BLaER1 treated with 17β-estradiol and CSF1 and Interleukin-3, amounts not matched to agents 10 nM and 100 nM (cell line): ENCODE measurements around the gene ZHX3.
"Not testable (repeated sequence)": the region's sequence is repeated elsewhere in the genome, so short reads cannot be mapped to it uniquely, and the experiment has no call there.

Experiments
- H3K27ac ChIP-seq, 11 experiments: shearing (Covaris generic); formaldehyde crosslinking; 2 replicates each; pipeline ENCODE4 v1.8.1; 2022
- H3K27me3 ChIP-seq, 11 experiments: shearing (Covaris generic); formaldehyde crosslinking; 2 replicates each; pipeline ENCODE4 v1.8.1; 2022
- H3K36me3 ChIP-seq, 11 experiments: shearing (Covaris generic); formaldehyde crosslinking; 2 replicates each; pipeline ENCODE4 v1.8.1; 2022
- H3K4me1 ChIP-seq, 10 experiments: shearing (Covaris generic); formaldehyde crosslinking; 2 replicates each; pipeline ENCODE4 v1.8.1; 2022
- H3K4me2 ChIP-seq, 11 experiments: shearing (Covaris generic); formaldehyde crosslinking; 2 replicates each; pipeline ENCODE4 v1.8.1; 2022
- H3K4me3 ChIP-seq, 10 experiments: shearing (Covaris generic); formaldehyde crosslinking; 2 replicates each; pipeline ENCODE4 v1.8.1; 2022
- H3K9ac ChIP-seq, 11 experiments: shearing (Covaris generic); formaldehyde crosslinking; 2 replicates each; pipeline ENCODE4 v1.8.1; 2022
- H3K9me3 ChIP-seq, 11 experiments: shearing (Covaris generic); formaldehyde crosslinking; replicated peaks in 1 of 11; 2 replicates each; pipeline ENCODE4 v1.8.1; 2022
- H4K20me1 ChIP-seq, 11 experiments: shearing (Covaris generic); formaldehyde crosslinking; 2 replicates each; pipeline ENCODE4 v1.8.1; 2022
- Cebpa-rat ChIP-seq, 11 experiments: shearing (Covaris generic); IDR thresholded peaks; 2 replicates each; pipeline ENCODE4 v1.8.1; 2022

Gene ZHX3

DNA sequence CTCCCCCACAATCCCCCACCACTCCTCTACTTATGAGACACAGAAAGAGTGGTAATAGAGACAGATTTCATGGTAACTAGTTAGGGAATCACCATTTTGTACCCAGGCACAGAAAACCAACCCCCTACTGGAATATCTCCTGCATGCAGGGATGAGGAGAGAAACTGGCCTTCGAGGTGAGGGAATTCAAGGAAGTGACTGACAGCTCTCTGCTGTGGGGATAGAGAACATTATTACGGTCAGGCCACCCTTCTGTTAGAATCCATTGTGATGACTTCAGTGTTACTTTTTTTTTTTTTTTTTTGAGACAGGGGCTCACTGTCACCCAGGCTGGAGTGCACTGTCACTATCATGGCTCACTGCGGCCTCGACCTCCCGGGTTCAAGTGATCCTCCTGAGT lies 9.6 kb upstream of the ZHX3 start:
- Histone ChIP-seq H3K4me1 (peaks cover 9 to 26% (median 16%) of the 10 kb centered on the region in 10 experiments; a peak in 19 of 20 replicates), H3K36me3 (no peaks in the 10 kb centered on the region), H3K27ac (no peak overlapping the region), H3K4me2 (no peak overlapping the region), H3K9ac (no peak overlapping the region), H3K9me3 (no peaks in the 10 kb centered on the region), H3K27me3 (no peaks in the 10 kb centered on the region), H4K20me1 (no peaks in the 10 kb centered on the region), H3K4me3 (no peak overlapping the region)
- TF ChIP-seq Cebpa-rat (IDR thresholded peaks at IDR 0.05), result no peak

DNA sequence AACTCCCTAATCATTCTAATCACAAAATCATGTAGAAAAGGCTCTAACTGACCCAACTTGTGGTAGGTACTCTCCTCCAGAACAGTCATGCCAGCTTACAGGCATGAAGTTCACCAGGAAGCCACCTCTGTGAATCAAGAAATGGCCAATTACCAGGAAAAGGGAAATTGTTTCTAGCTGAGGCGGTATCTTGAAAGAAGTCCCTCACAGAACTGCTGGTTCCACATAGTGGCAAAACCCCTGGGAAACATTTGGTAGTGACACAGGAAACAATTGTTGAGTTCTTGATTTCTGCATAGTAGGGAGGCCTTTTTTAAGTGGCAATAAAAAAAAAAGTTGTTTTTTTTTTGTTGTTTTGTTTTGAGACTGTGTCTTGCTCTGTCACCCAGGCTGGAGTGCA lies 3.4 kb upstream of the ZHX3 start:
- Histone ChIP-seq H3K4me1 (peaks cover 22 to 28% (median 25%) of the 10 kb centered on the region in 10 experiments), H3K27me3 (no peaks in the 10 kb centered on the region), H4K20me1 (no peaks in the 10 kb centered on the region), H3K36me3 (no peaks in the 10 kb centered on the region), H3K4me3 (no peak overlapping the region), H3K27ac (peak overlapping the region in 5 of 11 experiments; percentile 26 to 41 (median 29); a peak in 7 of 22 replicates), H3K9ac (no peak overlapping the region), H3K4me2 (peak overlapping the region in 7 of 11 experiments; percentile 13 to 53 (median 33); a peak in 12 of 22 replicates), H3K9me3 (no peaks in the 10 kb centered on the region)
- TF ChIP-seq Cebpa-rat (IDR thresholded peaks at IDR 0.05), result no peak

DNA sequence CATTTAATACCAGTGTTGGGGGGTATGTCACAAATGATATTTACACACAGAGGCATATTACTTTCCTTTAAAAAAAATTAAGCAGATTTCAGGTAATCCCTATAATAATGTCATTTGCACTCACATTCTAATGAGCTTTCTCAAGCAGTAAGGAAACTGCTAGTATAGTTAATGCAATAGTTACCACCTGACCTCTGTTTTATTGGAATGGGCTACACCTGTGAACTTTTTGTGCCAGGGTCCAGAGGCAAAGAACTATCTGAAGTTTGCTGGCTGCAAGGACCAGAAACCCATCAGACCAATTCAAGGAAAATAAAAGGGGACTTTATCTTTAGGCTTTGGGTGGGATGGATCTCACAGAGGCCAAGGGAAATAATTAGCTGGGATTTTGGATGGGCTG lies 2.9 kb upstream of the ZHX3 start:
- H4K20me1 ChIP-seq, result no peaks in the 10 kb centered on the region
- H3K4me3 ChIP-seq, result no peak overlapping the region
- no peaks in the 10 kb centered on the region for H3K36me3 ChIP-seq
- peak overlapping the region in 6 of 11 experiments; percentile 13 to 53 (median 36); a peak in 9 of 22 replicates for H3K4me2 ChIP-seq
- TF ChIP-seq Cebpa-rat (IDR thresholded peaks at IDR 0.05), result no peak
- no peaks in the 10 kb centered on the region for H3K9me3 ChIP-seq
- peaks cover 24 to 33% (median 30%) of the 10 kb centered on the region in 10 experiments for H3K4me1 ChIP-seq
- no peak overlapping the region for H3K9ac ChIP-seq
- H3K27ac ChIP-seq, result peak overlapping the region in 5 of 11 experiments; percentile 26 to 41 (median 29); a peak in 6 of 22 replicates
- no peaks in the 10 kb centered on the region for H3K27me3 ChIP-seq

DNA sequence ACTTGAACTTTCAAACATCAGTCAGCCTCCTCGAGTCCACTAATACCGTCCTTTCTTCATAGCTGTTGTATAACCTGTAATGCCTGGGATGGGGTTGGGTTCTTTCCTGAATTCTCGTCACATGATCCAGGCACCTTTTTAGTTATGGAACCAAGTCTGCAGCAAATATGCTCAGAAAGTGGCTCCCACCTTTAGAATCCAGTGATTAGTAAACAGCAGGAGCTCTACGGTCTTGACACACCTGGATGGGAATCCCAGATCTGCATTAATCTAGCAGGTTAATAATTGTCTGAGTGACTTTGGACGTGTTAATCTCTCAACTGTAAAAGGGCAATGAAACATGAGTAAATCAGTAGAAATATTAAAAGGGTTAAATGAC lies 729 bp upstream of the ZHX3 start:
- TF ChIP-seq Cebpa-rat (IDR thresholded peaks at IDR 0.05), result no peak
- H3K9ac ChIP-seq, result peak overlapping the region; percentile 92 to 99 (median 97); a peak in 18 of 22 replicates

DNA sequence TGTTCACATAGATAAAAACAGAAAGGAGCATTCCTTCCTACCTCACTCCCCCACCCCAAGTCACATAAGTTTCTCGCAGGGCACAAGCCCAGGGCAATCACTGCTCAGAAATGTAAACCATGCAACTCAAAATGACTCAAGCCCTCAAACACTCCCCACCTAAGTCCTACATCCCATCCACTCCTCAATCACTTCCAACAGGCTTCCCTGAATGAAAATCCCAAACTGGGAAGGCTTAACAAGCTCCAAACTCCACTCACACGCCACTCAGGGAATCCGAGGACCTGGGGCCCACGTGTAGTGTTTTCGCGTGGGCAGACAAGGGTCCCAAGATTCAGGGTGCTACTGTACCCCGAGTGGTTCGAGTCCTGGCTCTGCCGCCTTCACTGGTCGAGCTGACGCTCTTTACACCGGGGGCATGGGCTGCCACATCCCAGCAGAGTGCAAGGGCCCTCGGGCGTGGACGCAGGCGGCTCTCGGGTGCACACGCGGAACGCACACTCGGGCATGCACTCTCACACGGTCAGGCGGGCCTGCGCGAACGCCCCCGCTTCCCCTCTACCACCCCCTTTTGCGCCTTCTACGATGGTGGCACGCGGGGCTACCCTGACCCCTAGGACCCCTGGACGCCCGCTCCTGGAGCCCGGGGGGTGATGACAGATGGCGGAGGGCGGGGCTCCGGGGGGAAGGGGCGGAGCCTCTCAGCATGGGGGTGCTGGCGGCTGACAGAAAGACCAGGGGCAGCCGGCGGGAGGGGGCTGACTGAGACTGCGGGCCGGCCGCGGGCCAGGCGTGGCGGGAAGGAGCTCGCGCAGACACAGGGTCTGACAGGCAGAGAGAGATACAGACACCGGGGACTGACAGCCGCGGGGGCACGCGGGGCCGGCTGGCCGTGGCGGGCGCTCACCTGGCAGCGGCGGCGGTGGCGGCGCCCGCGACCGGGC lies 657 bp downstream of the ZHX3 start:
- Histone ChIP-seq H3K4me3 (peak overlapping the region; percentile 79 to 99 (median 92)), H3K27ac (peak overlapping the region; percentile 80 to 97 (median 94)), H4K20me1 (no peaks in the 10 kb centered on the region), H3K9ac (peak overlapping the region; percentile 92 to 99 (median 97)), H3K4me2 (peak overlapping the region; percentile 81 to 100 (median 98)), H3K4me1 (peaks cover 24 to 38% (median 33%) of the 10 kb centered on the region in 10 experiments), H3K27me3 (no peaks in the 10 kb centered on the region), H3K36me3 (peaks cover 0 to 10% (median 8%) of the 10 kb centered on the region in 11 experiments; a peak in 13 of 22 replicates), H3K9me3 (peaks cover 6 to 11% (median 8%) of the 10 kb centered on the region in 11 experiments; a peak in 16 of 22 replicates)
- no peak for TF ChIP-seq Cebpa-rat (IDR thresholded peaks at IDR 0.05)

More for the DNA sequence above, 729 bp upstream of the ZHX3 start:
- H3K4me3 ChIP-seq, result peak overlapping the region in 8 of 10 experiments; percentile 79 to 99 (median 91); a peak in 13 of 20 replicates
- peaks cover 24 to 38% (median 33%) of the 10 kb centered on the region in 10 experiments for H3K4me1 ChIP-seq
- H3K27me3 ChIP-seq, result no peaks in the 10 kb centered on the region
- peak overlapping the region; percentile 49 to 100 (median 93) for H3K4me2 ChIP-seq
- no peaks in the 10 kb centered on the region for H4K20me1 ChIP-seq
- no peaks in the 10 kb centered on the region for H3K9me3 ChIP-seq
- H3K36me3 ChIP-seq, result no peaks in the 10 kb centered on the region
- H3K27ac ChIP-seq, result peak overlapping the region; percentile 46 to 97 (median 88); a peak in 18 of 22 replicates

DNA sequence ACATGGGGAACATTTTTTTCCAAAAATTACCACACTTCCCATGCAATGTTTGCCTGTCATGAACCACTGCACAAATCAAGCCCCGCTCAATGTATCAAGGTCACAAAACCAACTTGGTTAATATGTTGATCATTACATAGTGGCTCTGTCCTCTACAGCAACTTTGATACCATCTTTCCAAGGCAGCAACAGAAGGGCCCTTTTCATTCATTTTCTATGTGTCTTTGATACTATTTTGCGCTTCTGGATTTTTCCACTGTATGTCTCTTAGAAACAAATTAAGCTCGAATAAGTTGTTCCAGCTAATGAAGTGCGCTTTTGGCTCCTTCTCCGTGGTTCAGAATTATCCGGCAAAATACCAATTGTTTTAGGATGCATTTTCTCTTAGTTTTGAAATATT lies 1.5 kb downstream of the ZHX3 start:
- no peak for TF ChIP-seq Cebpa-rat (IDR thresholded peaks at IDR 0.05)
- Histone ChIP-seq H3K9ac (peak overlapping the region in 7 of 11 experiments; percentile 92 to 99 (median 97); a peak in 11 of 22 replicates), H3K27ac (peak overlapping the region in 3 of 11 experiments; percentile 95 to 97 (median 96); a peak in 3 of 22 replicates)

DNA sequence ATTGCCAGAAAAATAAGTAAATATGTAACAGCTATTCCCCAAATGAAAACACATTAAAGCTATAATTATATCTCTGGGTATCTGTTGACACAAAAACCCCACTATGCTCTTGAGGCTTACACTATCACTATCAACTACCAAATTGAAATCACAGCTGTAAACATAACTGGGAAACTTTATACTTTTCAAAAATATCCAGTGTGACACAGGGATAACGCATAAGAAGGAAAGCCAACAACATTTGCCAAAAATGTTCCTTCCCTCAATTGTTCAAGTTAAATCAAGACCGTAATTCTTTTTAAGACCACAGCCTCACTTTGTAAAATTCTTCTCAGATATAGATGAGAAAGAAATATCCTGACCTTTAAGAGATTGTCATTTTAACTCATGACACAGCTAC lies 3.1 kb downstream of the ZHX3 start:
- Histone ChIP-seq H3K36me3 (peaks cover 0 to 12% (median 9%) of the 10 kb centered on the region in 11 experiments; a peak in 13 of 22 replicates), H3K27me3 (no peaks in the 10 kb centered on the region), H3K27ac (no peak overlapping the region), H4K20me1 (no peaks in the 10 kb centered on the region; a peak in 1 of 22 replicates), H3K4me2 (no peak overlapping the region), H3K9ac (no peak overlapping the region; a peak in 1 of 22 replicates), H3K9me3 (peaks cover 7 to 13% (median 10%) of the 10 kb centered on the region in 11 experiments; a peak in 16 of 22 replicates), H3K4me3 (no peak overlapping the region), H3K4me1 (peaks cover 22 to 37% (median 29%) of the 10 kb centered on the region in 10 experiments)
- no peak for TF ChIP-seq Cebpa-rat (IDR thresholded peaks at IDR 0.05)

More for the DNA sequence above, 1.5 kb downstream of the ZHX3 start:
- H3K4me1 ChIP-seq, result peaks cover 24 to 34% (median 30%) of the 10 kb centered on the region in 10 experiments
- H3K27me3 ChIP-seq, result no peaks in the 10 kb centered on the region
- no peaks in the 10 kb centered on the region for H4K20me1 ChIP-seq
- peak overlapping the region; percentile 81 to 100 (median 98) for H3K4me2 ChIP-seq
- peaks cover 0 to 12% (median 9%) of the 10 kb centered on the region in 11 experiments; a peak in 13 of 22 replicates for H3K36me3 ChIP-seq
- H3K4me3 ChIP-seq, result peak overlapping the region in 8 of 10 experiments; percentile 79 to 99 (median 93); a peak in 14 of 20 replicates
- peaks cover 7 to 13% (median 10%) of the 10 kb centered on the region in 11 experiments; a peak in 16 of 22 replicates for H3K9me3 ChIP-seq

DNA sequence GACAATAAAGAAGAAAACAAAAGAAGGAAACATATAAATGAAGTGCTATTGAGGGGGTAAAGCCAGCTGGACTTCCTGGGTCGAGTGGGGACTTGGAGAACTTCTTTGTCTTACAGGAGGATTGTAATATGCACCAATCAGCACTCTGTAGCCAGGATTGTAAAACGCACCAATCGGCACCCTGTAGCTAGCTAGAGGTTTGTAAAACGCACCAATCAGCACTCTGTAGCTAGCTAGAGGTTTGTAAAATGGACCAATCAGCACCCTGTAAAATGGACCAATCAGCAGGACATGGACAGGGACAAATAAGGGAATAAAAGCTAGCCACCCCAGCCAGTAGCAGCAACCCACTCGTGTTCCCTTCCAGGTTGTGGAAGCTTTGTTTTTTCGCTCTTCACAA lies 5.5 kb downstream of the ZHX3 start:
- Histone ChIP-seq H3K9me3 (peaks cover 7 to 13% (median 10%) of the 10 kb centered on the region in 11 experiments; a peak in 16 of 22 replicates), H3K4me1 (peaks cover 18 to 51% (median 38%) of the 10 kb centered on the region in 10 experiments), H3K36me3 (peaks cover 0 to 12% (median 9%) of the 10 kb centered on the region in 11 experiments; a peak in 13 of 22 replicates)
- H3K27me3 ChIP-seq, H4K20me1 ChIP-seq, H3K4me2 ChIP-seq, H3K4me3 ChIP-seq, H3K27ac ChIP-seq, H3K9ac ChIP-seq: not testable (repeated sequence)

DNA sequence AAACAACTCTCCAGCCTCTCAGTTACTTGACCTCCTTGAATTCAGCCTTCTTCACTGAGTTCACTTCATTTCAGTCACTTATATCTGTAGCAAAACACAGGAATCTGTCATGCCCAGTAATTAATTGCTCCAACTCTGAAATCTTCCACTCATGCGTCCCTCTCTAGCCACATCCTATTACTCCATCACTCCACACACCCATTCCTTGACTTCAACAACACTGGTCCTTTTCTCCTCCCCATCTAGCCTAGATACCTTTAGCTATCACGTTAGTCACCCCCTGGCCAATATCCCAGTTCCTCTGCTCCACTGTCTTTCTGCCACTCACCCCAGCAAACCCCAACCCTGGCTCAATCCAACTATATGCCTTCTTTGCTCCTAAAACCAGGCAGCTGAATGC lies 7.7 kb downstream of the ZHX3 start:
- no peak for TF ChIP-seq Cebpa-rat (IDR thresholded peaks at IDR 0.05)
- Histone ChIP-seq H3K36me3 (peaks cover 0 to 12% (median 9%) of the 10 kb centered on the region in 11 experiments; a peak in 13 of 22 replicates), H3K27me3 (no peaks in the 10 kb centered on the region), H3K4me1 (peaks cover 10 to 52% (median 34%) of the 10 kb centered on the region in 10 experiments), H3K9me3 (peaks cover 7 to 17% (median 12%) of the 10 kb centered on the region in 11 experiments; a peak in 17 of 22 replicates), H4K20me1 (peaks cover 0 to 4% (median 0%) of the 10 kb centered on the region in 11 experiments; a peak in 1 of 22 replicates), H3K4me2 (peak overlapping the region in 6 of 11 experiments; percentile 19 to 72 (median 56); a peak in 10 of 22 replicates), H3K9ac (no peak overlapping the region), H3K4me3 (no peak overlapping the region), H3K27ac (no peak overlapping the region)
